GM20000 (cell line): ENCODE results near the gene MAK.

Source experiments
- DNase-seq: peaks from one replicate; pipeline ENCODE4 v3.0.0; 2012; ENCODE audit warnings: low spot score
- CTCF ChIP-seq: IDR thresholded peaks from 2 replicates; pipeline ENCODE4 v1.5.1; 2012; ENCODE audit warnings: mild to moderate bottlenecking, control low read depth; ENCODE audit errors: extremely low read depth, missing control alignments

The MAK gene

GRCh38 chr6:10850728-10851127, 12.4 kb upstream of the MAK start:
- no peak for TF ChIP-seq CTCF
- DNase-seq = no peak

GRCh38 chr6:10849901-10850300, 11.6 kb upstream of the MAK start:
- no peak for DNase-seq
- no peak for TF ChIP-seq CTCF

GRCh38 chr6:10847684-10848083, 9.3 kb upstream of the MAK start:
- no peak for TF ChIP-seq CTCF
- DNase-seq = no peak

GRCh38 chr6:10843554-10843953, 5.2 kb upstream of the MAK start:
- no peak for DNase-seq
- TF ChIP-seq CTCF = no peak

GRCh38 chr6:10838794-10839333, 525 bp upstream of the MAK start:
- DNase-seq = peak; percentile 69
- no peak for TF ChIP-seq CTCF

- peak; percentile 25 for DNase-seq
- TF ChIP-seq CTCF = no peak
Observed at GRCh38 chr6:10837622-10837994, 731 bp downstream of the MAK start.

GRCh38 chr6:10837009-10837621, 1.2 kb downstream of the MAK start:
- no peak for TF ChIP-seq CTCF
- DNase-seq = peak; percentile 11
